Suprapubic skin (tissue), 3 donors: ENCODE results near the gene GADD45G.

Source experiments
- CTCF ChIP-seq, 2 donors: fragments of 200-600 bp in 1 of 2; fragments of 450-650 bp in 1 of 2; sonication (generic) in 1 of 2; IDR thresholded peaks; one replicate each; pipeline ENCODE4 v1.5.1; 2016 to 2019; ENCODE audit warnings: antibody characterized with exemption in 2 of 2, mild to moderate bottlenecking in 1 of 2, moderate library complexity in 1 of 2
- POLR2AphosphoS5 ChIP-seq, 3 donors: sonication (generic); formaldehyde crosslinking; IDR thresholded peaks; one replicate each; pipeline ENCODE4 v1.6.1; 2017; ENCODE audit warnings: antibody characterized with exemption in 3 of 3

- TF ChIP-seq CTCF (IDR thresholded peaks at IDR 0.05) (no peak), POLR2AphosphoS5 (IDR thresholded peaks at IDR 0.05) (no peak)
Observed at GRCh38 chr9:89558948-89559347, 45.9 kb upstream of the GADD45G start.
